Measurements from ENCODE around the gene SNX7.

The SNX7 gene

DNA sequence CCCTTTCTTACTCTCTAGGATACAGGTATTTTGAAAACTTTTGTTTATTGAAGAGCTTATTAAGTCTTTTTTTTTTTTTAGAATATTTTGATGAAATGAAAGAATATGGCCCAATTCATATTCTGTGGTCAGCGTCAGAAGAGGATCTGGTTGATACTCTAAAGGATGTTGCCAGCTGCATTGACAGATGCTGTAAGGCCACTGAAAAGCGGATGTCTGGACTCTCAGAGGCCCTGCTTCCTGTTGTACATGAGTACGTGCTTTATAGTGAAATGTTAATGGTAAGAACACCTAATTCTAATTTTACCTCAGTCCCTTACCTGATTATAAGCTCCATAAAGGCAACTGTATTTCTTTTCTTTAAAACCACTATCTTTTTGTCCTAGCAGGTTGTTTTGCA lies 37.1 kb downstream of the SNX7 start:
- DNase-seq: no peak

DNA sequence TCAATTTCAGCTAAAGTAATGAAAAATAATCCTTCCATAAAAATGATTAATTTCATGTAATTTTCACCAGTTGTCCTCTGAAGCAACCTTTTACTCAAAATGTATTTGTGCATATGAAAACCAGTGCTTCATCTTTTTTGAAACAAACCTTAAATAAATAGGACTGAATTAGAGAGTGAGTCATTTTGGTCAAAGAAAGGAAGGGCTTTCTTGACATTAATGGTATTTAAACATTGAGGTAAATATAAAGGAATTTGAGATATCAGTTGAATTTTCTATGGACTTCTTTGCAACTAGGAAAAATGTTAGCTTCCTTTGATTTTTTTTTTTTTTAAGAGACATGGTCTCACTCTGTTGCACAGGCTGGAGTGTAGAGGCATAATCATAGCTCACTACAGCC lies 38.7 kb downstream of the SNX7 start:
- DNase-seq: no peak

DNA sequence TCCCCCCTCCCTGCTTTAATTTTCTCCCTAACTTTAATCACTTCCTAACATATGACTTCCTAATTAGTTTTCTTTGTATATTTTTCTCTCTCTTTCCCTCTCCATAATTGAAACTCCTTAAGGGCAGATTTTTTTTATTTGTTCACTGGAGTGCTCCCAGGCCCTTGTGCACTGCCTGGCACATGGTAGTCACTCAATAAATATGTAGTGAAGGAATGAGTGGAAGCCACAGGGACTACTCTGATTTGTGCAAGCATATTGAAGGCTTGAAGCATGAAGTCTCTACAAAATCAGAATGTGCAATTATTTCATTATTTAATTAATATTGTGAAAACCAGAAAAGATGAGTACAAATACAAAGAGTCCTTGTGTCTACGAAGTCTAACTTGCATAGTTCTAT lies 41.5 kb downstream of the SNX7 start:
- no peak for DNase-seq

DNA sequence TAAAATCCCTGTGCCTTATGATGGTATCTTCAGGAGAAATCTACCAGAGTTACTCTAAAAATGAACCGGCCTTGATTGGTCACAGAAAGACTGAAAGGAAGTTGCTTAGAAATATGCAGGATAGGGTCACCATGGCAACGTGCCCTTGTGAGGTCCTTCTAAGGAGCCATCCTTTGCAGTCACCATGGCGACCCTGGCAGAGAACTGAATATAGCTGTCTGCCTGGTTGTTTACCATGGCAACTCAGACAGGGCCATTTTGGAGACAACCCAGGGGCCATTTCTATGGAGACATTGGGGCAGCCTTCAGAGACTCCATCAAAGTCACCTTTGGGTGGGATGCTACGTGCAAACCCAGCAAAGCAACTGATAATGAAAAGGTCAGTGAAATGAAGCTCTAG lies 43.0 kb downstream of the SNX7 start:
- no peak for DNase-seq

DNA sequence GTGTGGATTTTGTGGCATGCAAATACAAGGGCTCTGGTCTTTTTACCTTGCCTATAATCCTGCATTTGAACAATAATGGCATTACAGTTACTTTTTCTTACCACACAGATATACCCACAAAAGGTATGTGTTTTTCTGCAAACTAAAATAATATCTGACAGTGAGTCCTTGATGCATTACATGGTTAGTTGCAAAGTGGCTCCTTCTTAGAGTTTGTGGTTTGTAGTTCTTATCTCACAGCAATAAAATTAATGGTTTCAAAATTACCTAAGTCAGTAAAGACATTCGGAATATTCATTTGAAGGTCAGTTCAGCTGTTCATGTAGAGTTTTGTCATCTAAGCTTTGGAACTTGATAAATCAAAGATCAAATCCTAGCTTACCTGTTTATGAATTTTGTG lies 43.5 kb downstream of the SNX7 start:
- DNase-seq: no peak

DNA sequence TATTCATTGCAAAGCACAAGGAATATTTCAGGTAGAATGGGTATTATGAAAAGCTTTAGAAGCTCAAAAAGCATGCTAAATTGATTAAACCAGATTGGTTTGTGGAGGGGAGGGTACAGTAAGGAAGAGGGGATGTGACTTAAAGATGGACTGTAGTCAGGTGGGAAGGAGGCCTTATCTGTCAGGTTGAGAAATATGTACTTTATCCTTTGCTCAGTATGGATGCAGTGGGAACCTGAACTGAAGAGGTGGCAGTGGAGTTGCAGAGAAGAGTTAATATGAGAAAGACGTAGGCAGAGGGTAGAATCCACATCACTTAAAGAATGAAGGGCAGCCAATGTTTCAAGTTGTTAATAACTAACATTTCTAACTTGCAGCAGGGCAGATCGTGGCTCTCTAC lies 44.1 kb downstream of the SNX7 start:
- DNase-seq: no peak

DNA sequence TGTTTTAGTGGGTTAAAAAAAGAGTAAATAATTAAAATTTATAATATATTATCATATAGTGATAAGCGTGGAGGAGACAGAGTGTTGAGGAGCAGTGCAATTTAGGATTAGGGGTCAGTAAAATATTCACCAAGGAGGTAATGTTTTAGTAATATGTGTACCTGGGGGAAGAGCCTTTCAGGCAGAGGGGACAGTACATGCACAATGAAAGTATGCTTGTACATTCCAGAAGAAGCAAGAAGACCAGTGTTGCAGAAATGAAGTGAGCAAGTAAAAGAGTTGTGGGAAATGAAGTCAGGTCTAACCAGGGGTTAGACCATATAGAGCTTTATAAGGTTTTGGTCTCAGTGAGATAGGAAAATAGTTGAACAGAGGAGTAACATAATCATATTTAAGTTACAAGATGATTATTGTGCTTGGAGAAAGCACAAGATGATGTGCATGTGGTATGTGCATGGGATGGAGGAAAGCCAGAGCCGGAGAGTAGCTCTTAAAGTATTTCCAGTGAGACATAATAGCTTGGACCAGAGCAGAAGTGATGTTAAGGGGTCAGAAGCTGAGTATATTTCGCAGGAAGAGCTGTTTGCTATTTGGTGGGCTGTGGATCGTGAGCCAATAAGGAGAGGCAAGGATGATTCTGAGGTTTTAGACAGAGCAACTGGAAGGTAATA lies 44.8 kb downstream of the SNX7 start:
- DNase-seq: no peak

DNA sequence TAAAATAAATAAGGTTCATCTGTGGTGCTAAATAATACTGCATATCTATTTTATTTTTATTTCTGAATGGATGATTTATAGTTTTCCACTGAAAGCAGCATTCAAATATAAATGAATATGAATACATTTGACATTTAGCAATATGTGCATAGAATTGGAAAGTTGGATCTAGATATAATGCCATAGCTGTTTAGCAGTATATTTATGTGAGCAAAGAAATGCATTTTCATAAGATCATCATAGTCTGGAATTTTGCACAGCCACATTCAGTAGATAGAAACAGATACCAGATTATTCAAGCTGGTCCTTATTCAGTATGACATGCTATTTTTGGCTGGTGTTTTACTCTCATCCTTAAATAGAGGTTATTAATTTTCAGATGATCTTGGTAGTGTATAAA lies 46.0 kb downstream of the SNX7 start:
- DNase-seq: no peak

DNA sequence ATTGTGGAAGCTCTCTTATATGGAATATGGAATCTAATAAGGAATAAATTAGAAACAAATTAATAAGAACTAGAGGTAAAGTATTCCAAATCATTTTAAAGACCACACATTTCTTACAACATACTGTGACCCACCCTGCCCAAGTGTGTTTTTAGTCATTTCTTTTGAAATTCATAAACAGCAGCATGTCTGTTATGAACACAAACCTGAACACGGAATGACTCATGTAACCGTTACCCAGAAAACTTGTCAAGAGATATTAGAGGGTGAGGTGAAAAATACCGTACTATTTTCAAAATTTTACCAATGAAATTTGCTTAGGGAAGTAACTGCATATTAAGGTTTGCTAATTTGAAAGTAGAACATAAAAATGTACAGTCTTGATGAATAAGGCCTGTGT lies 48.4 kb downstream of the SNX7 start:
- DNase-seq: no peak

DNA sequence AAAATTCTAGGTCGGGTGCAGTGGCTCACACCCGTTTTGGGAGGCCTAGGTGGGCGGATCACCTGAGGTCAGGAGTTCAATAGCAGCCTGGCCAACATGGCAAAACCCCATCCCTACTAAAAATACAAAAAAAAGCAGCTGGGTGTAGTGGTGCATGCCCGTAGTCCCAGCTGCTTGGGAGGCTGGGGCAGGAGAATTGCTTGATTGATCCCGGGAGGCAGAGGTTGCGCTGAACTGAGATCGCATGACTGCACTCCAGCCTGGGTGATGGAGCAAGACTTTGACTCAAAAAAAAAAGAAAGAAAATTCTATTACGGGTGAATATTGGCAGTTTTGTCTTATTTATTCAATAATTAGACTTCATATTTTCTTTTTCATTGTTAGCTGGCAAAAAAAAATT lies 62.1 kb downstream of the SNX7 start:
- DNase-seq: no peak

DNA sequence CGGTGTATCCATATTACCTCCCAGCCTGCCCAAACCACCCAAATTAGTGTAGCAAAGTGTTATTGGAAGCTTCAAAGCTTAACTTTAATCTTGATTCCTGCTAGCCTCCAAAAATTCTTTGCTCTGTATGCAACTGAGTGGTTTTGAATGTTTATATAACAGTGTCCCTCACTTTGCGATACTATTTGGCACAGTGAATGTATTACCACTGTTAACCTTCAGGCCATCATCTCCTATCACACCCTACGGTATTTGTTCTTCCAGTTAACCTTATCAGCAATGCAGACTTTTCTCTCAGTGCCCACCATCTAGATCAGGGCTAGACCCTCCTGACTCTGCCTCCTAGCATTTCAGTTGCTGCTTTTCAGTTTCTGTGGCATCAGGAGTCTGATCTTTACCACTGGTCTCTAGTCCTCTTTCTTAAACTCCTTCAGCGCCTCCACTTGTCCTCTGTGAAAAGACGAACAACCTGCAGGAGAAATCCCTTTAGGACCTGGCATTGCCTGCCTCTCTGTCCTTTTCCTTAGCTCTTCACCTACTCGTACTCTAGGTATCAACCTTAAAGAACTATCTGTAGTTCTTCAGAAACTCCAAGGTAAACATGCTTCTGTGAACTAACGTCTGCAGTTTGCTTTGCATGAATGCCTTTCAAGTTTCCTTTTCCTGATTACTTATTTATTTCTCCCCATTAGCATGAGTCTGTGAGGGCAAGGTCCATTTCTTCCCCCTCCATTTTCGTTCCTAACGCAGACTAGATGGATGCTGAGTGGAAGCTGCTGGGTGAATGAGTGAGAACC lies 71.7 kb downstream of the SNX7 start:
- DNase-seq: no peak

DNA sequence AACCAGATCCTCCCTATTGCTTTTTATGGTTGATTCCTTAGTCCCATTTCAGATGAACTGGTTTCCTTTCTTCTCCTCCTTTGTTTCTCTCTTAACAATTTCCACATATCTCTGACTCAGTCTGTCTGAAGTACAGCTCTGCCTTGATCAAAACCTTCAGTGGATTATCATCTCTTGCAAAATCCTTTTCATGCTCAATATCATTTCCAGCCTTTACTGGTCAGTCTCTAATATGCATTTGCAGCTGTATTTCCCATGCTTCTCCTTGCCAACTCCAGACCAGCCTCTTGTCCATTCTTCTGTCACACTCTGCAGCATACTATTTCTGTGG lies 72.2 kb downstream of the SNX7 start:
- DNase-seq: no peak

DNA sequence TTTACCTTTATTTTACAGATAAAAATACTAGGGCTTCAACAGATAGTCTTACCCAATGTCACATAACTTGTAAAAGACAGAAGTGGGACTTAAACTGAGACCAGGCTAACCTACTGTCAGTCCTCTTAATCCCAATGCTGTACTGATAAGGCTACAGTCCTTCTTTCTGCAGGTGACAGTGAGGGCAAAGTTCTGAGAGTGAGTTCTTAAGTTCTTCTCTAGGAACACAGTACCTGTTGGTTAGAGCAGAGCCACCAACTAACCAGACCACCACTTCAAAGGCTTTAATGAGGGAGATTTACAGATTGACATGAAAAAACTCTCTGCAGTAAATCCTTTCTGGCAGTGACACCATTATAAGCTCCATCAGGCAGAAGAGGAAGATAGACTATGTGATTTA lies 74.2 kb downstream of the SNX7 start:
- no peak for DNase-seq

DNA sequence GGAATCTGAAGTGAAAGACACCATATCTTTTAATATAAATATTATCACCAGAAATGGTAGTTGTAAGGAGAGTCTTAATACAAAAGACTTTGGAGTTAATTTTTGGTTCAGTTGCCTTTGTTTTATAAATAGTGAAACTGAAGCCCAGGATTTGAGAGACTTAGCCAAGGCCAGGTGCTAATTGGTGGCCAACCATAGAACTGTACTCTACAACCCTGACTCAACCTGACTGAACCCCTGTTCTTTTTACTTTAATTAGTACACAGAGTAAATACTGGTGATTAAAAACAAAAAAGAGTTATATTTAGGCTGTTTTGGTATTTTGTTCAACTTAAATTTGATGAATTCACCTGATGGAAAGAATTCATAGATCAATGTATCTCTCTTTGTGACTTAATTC lies 76.3 kb downstream of the SNX7 start:
- no peak for DNase-seq

DNA sequence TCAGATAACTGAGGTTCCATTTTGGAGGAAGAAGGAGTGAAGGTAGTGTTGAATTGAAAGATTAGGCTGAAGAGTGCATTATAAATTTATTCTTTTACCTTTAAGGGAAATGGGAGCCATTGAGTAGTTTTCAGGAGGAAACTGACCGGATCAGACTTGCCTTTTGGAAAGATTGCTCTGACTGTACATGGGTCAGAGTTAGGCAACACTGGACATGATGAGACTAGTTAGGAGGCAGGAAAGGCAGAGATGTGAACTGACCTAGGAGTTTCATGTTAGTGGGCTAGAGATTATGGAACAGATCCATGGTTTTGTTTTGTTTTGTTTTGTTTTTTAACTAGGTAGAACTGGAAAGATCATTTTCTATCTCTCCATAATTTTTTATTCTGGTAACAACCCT lies 78.2 kb downstream of the SNX7 start:
- DNase-seq: no peak

DNA sequence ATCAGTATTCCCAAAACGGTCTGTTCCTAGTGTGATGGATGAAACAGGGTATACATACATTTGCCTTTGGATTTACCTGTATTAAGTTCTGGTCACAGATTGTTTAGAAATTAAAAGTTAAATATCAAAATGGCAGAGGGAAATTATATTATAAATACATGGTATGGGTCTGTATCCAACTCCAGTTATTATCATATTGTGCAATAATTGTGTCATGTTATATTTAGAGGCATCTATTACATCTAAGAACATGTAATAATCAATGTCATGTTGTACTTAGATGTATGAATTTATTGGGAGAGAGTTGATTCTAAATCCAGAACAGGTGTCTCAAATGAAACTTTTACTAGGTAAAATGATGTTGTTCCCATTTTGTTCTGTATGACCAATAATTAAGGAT lies 79.6 kb downstream of the SNX7 start:
- DNase-seq: no peak

DNA sequence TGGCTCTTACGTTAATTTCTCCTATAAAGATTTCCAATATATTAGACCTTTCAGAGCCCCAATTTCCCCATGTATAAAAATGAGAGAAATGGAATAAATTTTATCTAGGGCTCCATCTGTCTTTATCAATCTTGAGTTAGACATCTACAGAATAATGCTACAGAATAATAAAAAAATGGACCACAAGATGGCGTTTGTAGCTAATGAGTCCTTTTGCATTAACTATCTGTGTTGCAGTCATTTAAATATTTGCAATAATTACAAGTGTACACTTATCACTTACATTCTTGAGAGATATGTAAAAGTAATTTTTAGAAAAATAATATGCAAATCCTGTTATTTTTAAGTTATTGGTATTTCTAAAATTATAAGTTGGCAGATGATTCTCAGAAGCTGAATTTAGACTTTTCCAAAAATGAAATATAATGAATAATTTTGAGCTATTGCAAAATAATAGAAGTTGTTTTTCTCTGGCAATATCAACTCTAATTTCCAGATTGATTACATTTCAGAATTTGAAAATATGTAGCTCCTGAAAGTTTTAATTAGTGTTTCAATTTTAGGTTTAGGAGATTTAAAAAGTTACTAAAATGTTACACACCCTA lies 87.7 kb downstream of the SNX7 start:
- DNase-seq: no peak

DNA sequence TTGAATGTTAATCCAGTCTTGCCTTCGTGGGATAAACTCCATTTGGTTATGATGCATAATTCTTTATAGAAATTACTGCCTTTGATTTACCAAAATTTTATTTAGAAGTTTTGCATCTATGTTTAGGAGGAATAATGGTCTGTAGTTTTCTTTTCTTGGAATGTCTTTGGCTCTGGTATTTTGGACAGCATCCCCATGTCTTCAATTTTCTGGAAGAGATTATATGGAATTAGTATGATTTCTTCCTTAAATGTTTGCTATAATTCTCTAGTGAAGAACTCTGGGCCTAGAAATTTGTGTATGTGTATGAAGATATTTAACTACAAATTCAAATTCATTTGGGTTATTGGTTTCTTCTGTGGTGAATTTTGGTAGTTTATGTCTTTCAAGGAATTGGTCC lies 92.7 kb downstream of the SNX7 start:
- no peak for DNase-seq

DNA sequence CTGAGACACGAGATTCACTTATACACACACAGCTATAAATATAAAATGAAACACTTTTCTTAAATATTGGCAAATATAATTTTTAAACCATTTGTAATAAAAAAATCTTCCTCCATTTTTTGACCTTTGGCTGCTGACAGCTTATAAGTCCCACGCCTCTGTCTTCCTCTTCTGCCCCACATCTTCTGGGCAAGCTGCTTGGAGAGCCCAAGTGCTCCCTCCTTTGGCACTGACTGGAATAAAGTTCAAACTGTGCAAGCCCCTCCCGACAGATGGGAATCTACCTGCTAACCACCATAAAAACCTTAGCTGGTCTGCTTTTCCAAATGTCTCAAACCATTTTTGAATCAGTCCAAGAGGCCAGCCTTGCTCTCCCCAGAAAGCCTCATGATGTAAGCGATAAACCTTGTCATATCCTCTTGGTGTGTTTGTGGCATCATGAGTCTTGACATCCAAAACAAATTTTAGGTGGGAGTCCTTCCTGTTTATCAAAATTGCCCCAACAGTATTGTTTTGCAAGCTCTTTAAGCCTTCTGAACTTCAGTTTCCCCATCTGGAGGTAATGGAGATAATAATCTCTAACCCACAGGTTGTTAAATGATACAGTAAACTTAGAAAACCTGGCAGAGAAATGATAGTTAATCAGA lies 99.8 kb downstream of the SNX7 start:
- DNase-seq: no peak

DNA sequence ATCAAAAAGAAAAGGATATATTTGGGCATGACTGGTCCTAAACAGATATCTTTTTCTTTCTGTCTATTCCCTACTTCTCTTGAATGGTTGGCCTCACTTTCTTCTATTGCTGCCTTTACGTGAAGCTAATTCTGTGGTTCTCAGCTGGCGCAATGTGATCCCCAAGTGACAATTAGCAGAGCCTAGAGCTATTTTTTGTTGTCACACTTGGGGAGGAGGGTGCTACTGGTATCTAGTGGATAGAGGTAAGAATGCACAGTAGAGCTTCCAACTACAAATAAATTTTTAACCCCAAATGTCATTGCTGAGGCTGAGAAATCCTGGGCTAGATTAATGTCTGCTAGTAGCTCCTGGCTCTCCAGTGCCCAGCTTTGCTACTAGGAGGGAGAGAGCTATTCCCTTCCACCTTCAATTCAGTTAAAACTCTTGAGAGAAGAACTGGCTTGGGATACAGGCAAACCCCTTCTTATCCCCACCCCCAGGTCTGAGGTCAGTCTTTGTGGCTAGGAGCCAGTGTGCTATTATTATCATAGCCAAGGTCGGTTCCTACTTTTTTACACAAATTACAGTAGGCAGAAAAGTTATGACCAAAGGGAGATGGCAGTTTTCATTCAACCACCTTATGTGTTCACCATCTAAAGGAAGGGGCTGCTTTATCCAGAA lies 102.1 kb downstream of the SNX7 start:
- DNase-seq: no peak

DNA sequence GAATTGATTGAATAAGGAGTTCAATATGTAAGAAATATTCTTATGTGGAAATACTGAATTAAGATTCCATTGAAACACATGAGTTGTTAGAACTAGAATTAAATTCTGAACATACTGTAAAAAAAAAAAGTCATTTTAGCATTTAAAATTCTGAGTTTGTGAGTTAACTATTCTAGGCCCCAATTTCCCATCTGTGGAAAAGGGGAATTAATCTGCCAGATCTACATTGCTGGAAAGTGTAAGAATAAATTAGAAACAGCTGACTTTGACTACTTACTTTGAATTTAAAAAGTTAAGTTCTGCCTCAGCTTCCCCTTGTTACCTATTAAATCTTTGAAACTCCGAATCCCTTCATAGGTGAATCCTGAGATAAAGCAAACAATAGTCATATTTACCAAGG lies 103.0 kb downstream of the SNX7 start:
- no peak for DNase-seq

DNA sequence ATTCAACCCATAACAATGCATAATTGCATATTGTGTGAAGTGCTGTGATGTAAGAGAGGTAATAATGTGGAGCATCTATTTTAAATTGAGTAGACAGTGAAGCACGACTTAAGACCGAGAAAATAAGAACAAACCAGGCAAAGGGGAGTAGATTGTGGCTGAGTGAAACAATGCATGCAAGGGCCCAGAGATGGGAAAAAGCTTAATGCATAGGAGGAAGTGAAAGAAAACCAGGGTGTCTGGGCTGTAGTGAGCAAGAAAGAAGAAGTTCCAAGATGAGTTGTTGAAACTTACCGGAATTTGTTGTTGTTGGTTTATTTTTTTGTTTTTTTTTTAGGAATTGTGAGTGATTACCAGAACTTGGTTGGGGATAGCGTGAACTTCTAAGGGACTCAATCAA lies 104.7 kb downstream of the SNX7 start:
- no peak for DNase-seq

DNA sequence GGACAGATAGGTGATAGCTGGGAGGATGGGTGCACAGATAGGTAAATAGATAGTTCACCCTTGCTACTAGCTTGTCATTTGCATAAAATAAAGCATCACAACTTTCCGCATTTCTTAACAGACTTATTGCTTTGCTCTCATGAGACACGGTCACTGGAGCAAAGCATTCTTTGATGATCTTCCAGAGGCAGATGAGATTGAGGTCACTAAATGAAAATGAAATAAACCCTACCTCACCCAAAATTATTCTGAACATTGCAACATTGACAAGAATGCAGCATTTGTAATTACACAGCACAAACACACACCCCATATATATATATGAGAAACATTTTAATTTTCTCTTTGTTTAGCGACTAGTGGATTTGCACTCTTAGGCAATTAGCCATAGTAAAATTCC lies 107.6 kb downstream of the SNX7 start:
- no peak for DNase-seq

DNA sequence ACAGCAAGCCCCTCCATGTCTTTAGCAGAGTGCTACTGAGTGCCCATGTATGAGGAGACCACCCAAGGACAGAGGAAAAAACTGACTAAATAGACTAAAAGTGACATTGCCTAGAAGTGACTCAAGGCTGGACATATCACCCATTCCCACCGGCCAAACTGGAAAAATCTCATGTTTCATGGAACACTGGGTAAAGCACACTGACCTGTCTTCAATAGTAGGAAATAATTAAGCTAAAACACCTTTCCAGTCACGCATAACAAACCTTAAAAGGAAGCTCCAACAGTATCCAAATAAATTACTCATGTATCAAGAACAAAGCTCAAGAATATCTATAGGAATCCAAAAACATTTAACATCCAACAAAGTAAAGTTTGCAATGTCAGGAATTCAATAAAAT lies 120.4 kb downstream of the SNX7 start:
- no peak for DNase-seq
